Fibroblast of the aortic adventitia (primary cell): Measurements from ENCODE around the gene STPG2. TPM values are rescaled to one million over a fixed set of nuclear protein-coding genes. Genes with fewer than 3 reads are reported as not detected.

Source experiments
- DNase-seq: peaks from one replicate; pipeline ENCODE4 v3.0.0-alpha.2; 2010; ENCODE audit warnings: low read depth
- H3K4me3 ChIP-seq: 2 replicates; pipeline ENCODE4 v1.5.1; 2011; ENCODE audit warnings: low read depth, mild to moderate bottlenecking, control low read depth, low read length, moderate library complexity
- CTCF ChIP-seq: IDR thresholded peaks from 2 replicates; pipeline ENCODE4 v1.5.1; 2011; ENCODE audit warnings: mild to moderate bottlenecking, low read length, control low read depth, inconsistent platforms; ENCODE audit not compliant: insufficient read depth
- total RNA-seq: library from RNA; depleted of rRNA; stranded (reverse); fragments of >200 nt; gene quantifications from 2 replicates; pipeline ENCODE4 v1.2.3, GENCODE V29; 2012; ENCODE audit warnings: low replicate concordance

Gene STPG2
- total RNA-seq, 1 donor, result 0.18 TPM

DNA sequence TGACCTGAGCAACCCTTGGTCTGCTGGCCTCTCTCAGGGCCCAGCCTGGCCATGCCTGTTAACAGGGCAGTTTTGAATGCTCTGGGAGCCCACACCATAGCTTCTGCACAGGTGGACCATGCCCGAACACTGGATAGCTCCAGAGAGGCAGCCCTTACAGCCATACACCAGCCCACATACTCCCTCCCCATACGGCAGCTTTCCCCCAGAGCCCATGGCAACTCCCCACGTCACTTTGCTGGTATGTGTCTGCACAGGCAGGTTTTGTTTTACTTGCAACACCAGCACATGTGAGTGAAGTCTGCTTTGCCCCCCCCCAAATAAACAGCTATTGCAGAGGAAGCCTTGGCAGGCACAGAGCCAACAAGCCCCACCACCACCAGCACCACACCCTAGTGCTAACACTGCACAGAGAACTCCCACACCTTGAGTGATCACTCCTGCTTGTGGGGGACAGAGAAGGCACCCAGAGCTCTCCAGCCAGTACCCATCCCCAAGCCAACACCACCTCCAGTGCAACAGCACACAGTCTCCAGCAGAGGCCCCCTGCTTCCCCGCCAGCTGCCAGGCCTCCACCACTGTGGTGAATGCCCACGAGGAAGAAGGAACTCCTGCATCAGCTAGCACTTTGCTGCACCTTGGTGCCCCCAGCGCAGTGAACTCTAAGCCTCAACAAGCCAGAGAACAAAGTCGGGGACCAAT, 87.3 kb downstream of the STPG2 start:
- H3K4me3 ChIP-seq, result no peak overlapping the region
- no peak for DNase-seq
- no peak for TF ChIP-seq CTCF

DNA sequence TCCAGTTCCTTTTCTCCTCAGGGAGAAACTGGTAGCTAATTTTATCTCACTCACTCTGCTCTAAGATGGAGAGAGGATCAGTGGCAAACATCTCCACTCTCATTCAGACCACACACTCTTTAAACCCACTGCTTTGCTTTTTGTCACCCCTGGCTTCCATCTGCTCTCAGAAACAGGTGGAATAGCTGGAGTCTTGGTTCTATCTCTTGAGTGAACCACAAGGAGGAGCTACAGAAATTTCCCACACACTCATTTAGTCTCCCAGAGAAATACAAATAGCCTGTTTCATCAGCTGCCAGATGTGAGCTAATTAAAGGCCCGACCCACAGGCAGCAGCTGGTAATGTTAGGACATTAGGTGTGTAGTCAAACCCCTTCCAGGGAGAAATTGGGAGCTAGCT, 96.6 kb downstream of the STPG2 start:
- no peak for DNase-seq
- TF ChIP-seq CTCF, result no peak
- no peak overlapping the region for H3K4me3 ChIP-seq

DNA sequence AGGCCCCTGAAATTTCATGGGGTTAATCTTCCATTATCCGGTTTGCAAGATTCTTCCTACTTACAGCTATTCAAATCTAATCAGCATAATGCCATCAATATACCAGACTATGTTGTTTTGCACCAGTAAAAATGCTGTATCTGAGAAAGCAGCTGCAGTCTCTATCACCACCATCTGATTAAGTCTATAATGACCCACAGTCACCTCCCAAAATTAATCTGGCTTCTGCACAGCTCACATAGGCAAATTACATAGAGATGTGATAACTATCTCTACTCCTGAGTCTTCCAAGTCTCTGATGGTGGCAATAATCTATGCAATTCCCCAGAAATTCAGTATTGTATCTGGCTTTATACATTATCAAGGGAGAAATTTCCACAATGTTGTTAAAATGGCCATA, 113.2 kb downstream of the STPG2 start:
- H3K4me3 ChIP-seq, result no peak overlapping the region
- no peak for TF ChIP-seq CTCF
- no peak for DNase-seq

DNA sequence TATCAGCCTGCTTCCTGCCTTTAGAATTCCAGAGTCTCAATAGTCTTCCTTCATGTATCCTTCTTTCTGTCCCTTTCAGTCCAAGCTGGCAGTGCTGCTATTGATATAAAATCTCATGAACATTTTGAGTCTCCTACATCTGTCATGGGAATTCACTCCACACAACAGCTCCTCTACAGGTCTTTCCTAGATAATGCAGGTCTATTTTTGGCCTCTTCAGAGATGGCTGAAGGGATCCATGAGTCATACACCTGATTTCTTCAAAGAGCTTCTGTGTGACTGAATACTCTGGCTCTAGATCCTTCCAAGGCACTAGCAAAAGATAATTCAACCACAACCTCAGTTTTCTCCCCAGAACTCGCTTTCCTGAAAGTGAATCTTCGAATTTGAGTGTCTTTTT, 115.4 kb downstream of the STPG2 start:
- no peak for DNase-seq
- no peak for TF ChIP-seq CTCF
- H3K4me3 ChIP-seq, result no peak overlapping the region

DNA sequence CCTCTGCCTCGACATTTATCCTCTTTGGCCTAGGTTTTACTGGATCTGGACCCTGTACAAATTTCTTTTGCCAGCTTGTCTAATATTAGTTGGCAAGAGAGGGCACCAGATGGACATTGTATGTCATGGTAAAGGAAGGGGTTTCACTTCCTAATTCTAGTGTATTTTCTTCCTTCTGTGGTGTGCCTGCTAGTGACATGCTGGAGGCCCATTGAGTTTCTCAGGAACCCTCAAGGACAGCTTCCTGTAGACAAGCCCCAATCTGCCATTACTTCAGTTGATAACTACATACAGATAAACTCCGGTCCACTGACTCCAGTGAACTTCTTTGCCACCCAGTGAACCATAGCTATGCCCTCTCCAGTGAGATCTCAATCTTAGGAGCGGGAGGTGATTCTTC, 116.9 kb downstream of the STPG2 start:
- DNase-seq, result no peak
- TF ChIP-seq CTCF, result no peak
- H3K4me3 ChIP-seq, result no peak overlapping the region

- TF ChIP-seq CTCF, result no peak
- DNase-seq, result no peak
Observed at GRCh38 chr4:98006814-98007412, 136.4 kb downstream of the STPG2 start.

More at GRCh38 chr4:98006814-98007412, 136.4 kb downstream of the STPG2 start:
- H3K4me3 ChIP-seq, result no peak overlapping the region
